WERI-Rb-1 (cell line): ENCODE measurements around the gene CHMP1A.
"Not testable (repeated sequence)": the region's sequence is repeated elsewhere in the genome, so short reads cannot be mapped to it uniquely, and the experiment has no call there.

Experiments used
- DNase-seq: peaks from one replicate; pipeline ENCODE4 v3.0.0-alpha.2; 2020
- H3K27ac ChIP-seq: fragments of 250-450 bp; sonication (Bioruptor Pico); 2 replicates; pipeline ENCODE4 v1.5.1; 2020; ENCODE audit warnings: mild to moderate bottlenecking, moderate library complexity
- H3K27me3 ChIP-seq: fragments of 250-450 bp; sonication (Bioruptor Pico); 2 replicates; pipeline ENCODE4 v1.5.1; 2021; ENCODE audit warnings: mild to moderate bottlenecking, low read depth, moderate library complexity; ENCODE audit not compliant: insufficient read depth, severe bottlenecking
- H3K36me3 ChIP-seq: fragments of 250-450 bp; sonication (Bioruptor Pico); 2 replicates; pipeline ENCODE4 v1.5.1; 2020; ENCODE audit warnings: mild to moderate bottlenecking, moderate library complexity
- H3K4me3 ChIP-seq: 2 replicates; pipeline ENCODE4 v1.5.1; 2011; ENCODE audit warnings: low read depth, mild to moderate bottlenecking, control low read depth, low read length
- H3K9me3 ChIP-seq: fragments of 250-450 bp; sonication (Bioruptor Pico); 2 replicates; pipeline ENCODE4 v1.5.1; 2021; ENCODE audit warnings: mild to moderate bottlenecking, moderate library complexity; ENCODE audit not compliant: severe bottlenecking
- TF ChIP-seq, protein P1 (sequence below): IDR thresholded peaks from 2 replicates; pipeline ENCODE4 v1.5.1; 2011; ENCODE audit warnings: low read depth, mild to moderate bottlenecking, control low read depth, inconsistent platforms, low read length

CHMP1A gene

GRCh38 chr16:89667000-89667399 is 9.5 kb upstream of the CHMP1A start:
- H3K27ac ChIP-seq, H3K27me3 ChIP-seq, H3K9me3 ChIP-seq, H3K36me3 ChIP-seq, H3K4me3 ChIP-seq: not testable (repeated sequence)
- peak; percentile 41 for DNase-seq
- TF ChIP-seq, protein P1, sequence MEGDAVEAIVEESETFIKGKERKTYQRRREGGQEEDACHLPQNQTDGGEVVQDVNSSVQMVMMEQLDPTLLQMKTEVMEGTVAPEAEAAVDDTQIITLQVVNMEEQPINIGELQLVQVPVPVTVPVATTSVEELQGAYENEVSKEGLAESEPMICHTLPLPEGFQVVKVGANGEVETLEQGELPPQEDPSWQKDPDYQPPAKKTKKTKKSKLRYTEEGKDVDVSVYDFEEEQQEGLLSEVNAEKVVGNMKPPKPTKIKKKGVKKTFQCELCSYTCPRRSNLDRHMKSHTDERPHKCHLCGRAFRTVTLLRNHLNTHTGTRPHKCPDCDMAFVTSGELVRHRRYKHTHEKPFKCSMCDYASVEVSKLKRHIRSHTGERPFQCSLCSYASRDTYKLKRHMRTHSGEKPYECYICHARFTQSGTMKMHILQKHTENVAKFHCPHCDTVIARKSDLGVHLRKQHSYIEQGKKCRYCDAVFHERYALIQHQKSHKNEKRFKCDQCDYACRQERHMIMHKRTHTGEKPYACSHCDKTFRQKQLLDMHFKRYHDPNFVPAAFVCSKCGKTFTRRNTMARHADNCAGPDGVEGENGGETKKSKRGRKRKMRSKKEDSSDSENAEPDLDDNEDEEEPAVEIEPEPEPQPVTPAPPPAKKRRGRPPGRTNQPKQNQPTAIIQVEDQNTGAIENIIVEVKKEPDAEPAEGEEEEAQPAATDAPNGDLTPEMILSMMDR: peak; percentile 50; the same call in 1 of the 2 replicates

GRCh38 chr16:89664238-89664637 is 6.7 kb upstream of the CHMP1A start:
- not testable (repeated sequence) for H3K4me3 ChIP-seq, H3K27ac ChIP-seq, DNase-seq, H3K9me3 ChIP-seq, H3K27me3 ChIP-seq
- H3K36me3 ChIP-seq: peaks cover 23% of the 10 kb centered on the region

DNA sequence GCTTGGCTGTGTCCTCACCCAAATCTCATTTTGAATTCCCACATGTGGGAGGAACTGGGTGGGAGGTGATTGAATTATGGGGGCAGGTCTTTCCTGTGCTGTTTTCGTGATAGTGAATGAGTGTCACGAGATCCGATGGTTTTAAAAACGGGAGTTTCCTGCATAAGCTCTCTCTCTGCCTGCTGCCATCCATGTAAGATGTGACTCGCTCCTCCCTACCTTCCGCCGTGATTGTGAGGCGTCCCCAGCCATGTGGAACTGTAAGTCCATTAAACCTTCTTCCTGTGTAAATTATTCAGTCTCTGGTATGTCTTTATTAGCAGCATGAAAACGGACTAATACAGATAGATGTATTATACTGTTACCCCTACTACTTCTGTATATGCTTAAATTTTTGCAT is 3.7 kb upstream of the CHMP1A start:
- Histone ChIP-seq H3K9me3 (no peaks in the 10 kb centered on the region), H3K27ac (no peak overlapping the region), H3K27me3 (no peaks in the 10 kb centered on the region), H3K4me3 (no peak overlapping the region), H3K36me3 (peaks cover 23% of the 10 kb centered on the region)
- TF ChIP-seq, protein P1: no peak
- no peak for DNase-seq

DNA sequence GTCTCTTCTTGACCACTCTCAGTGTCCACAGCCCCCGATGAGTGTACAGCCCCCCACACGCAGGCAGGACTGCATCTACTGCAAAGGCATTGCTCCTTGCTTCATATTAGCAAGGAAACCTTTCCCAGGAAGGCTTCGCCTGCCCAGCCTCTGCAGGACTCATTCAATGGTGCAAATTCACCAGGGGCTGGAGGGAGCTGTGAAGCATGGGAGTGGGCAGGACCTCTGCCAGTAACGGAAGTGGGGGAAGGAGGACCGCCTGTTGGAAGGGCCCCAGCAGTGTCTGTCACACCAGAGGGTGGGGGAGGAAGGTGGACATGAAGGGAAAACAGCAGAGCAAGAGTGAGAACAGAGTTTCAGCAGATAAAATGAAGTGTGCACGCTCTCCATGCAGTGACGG is 2.6 kb upstream of the CHMP1A start:
- no peaks in the 10 kb centered on the region for H3K27me3 ChIP-seq
- no peak overlapping the region for H3K4me3 ChIP-seq
- no peak for DNase-seq
- no peak overlapping the region for H3K27ac ChIP-seq
- H3K36me3 ChIP-seq: peaks cover 23% of the 10 kb centered on the region
- TF ChIP-seq, protein P1: no peak
- no peaks in the 10 kb centered on the region for H3K9me3 ChIP-seq

DNA sequence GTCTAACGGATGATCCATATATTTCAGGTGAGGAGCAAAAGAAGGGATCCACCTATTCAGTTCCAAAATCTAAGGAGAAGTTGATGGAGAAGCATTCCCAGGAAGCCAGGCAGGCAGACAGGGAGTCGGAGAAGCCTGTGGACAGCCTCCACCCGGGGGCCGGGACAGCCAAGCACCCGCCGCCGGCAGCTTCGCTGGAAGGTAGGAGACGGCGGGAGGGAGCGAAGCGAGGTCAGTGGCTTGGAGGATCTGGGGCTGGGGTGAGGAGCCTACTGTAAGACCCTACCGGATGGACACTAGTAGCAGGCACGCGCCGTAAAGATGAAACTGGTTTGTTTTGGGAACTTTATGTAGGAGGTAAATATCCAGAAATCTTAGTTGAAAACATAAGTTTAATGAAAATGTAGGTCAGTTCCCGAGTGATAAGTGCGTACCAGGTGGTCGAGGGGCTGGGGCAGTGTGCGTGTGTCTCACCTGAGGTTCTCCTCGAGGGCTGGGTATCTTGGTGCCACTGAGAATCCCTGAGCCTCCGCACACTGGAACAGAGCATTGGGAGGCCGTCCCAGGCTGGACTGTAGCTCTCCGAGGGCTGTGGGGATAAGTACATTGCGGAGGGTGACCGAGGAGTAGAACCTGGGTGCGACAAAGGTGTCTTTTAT is 842 bp upstream of the CHMP1A start:
- Histone ChIP-seq H3K27ac (peak overlapping the region; percentile 79), H3K4me3 (peak overlapping the region; percentile 64), H3K27me3 (no peaks in the 10 kb centered on the region), H3K9me3 (no peaks in the 10 kb centered on the region), H3K36me3 (peaks cover 23% of the 10 kb centered on the region)
- TF ChIP-seq, protein P1: no peak
- no peak for DNase-seq

DNA sequence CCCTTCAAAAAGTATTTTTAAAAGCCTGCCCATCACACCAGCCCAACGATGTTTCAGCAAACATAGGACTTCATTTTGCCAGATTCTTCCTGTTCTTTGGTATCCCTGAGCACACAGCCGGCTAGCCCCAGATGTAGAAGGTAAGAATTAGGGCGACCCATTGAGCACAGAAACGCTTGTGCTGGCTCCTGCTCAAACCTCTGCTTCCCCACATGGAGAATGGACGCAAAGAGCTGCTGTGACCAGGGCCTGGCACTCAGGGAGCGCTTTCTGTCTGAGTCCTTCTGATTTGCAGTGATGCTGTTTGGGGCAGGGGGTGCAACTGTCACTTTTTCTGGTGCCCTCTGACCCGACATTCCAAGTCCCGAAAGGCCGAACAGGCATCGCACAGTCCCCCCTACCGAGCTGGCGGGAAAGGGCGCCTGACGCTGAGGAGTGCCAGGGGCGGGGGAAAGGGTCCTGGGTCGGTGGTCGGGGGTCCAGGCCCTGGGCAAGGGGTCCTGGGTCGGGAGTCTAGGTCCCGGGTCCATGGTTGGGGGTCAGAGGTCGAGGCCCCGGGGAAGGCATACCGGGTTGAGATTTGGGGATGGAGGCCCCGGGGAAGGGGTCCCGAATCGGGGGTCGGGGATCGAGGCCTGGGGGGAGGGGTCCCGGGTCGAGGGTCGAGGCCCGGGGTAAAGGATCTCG is 930 bp downstream of the CHMP1A start:
- H3K27ac ChIP-seq: no peak overlapping the region
- H3K4me3 ChIP-seq: peak overlapping the region; percentile 64
- TF ChIP-seq, protein P1: no peak
- no peaks in the 10 kb centered on the region for H3K9me3 ChIP-seq
- no peak for DNase-seq
- H3K27me3 ChIP-seq: no peaks in the 10 kb centered on the region
- peaks cover 19% of the 10 kb centered on the region for H3K36me3 ChIP-seq
